H1 (cell line): ENCODE data around the gene OS9. TPM values are rescaled to one million over a fixed set of nuclear protein-coding genes. Genes with fewer than 3 reads are reported as not detected.

Experiments used
- CTCF ChIA-PET: fragments of 300-600 bp; sonication (Branson Sonifier 250); formaldehyde crosslinking; loops from one replicate; lab custom pipeline; 2021; ENCODE audit not compliant: partially characterized antibody; lab: Charles Lee
- POLR2A ChIA-PET: fragments of 300-600 bp; sonication (Branson Sonifier 250); formaldehyde crosslinking; loops from one replicate; lab custom pipeline; 2021; ENCODE audit warnings: inconsistent platforms; ENCODE audit not compliant: partially characterized antibody; lab: Charles Lee
- DNase-seq, 2 experiments: peaks; one replicate each; pipeline versions ENCODE4 v3.0.0 to v3.0.0-alpha.2; 2010 to 2022; ENCODE audit warnings: low spot score in 2 of 2, low read depth in 1 of 2, mixed read lengths in 1 of 2
- FAIRE-seq: peaks from 2 replicates; lab custom pipeline; 2011; peaks lifted over from hg19 to GRCh38; lab: Jason Lieb, UNC
- H2AFZ ChIP-seq: 2 replicates; pipeline ENCODE4 v1.8.1; 2012; ENCODE audit warnings: low read length, inconsistent platforms
- H2AK5ac ChIP-seq: 2 replicates; pipeline ENCODE4 v1.6.1; 2013; ENCODE audit warnings: low read depth, low read length
- H2BK120ac ChIP-seq: replicated peaks from 2 replicates; pipeline ENCODE3; 2013; ENCODE audit warnings: low read depth, low read length, inconsistent platforms
- H2BK12ac ChIP-seq: 2 replicates; pipeline ENCODE4 v1.6.1; 2013; ENCODE audit warnings: low read depth, low read length
- H2BK15ac ChIP-seq: 2 replicates; pipeline ENCODE4 v1.6.1; 2013; ENCODE audit warnings: low read length
- H2BK20ac ChIP-seq: 2 replicates; pipeline ENCODE4 v1.6.1; 2013; ENCODE audit warnings: low read length
- H2BK5ac ChIP-seq: 2 replicates; pipeline ENCODE4 v1.6.1; 2013; ENCODE audit warnings: low read depth, low read length
- H3K14ac ChIP-seq: 2 replicates; pipeline ENCODE4 v1.6.1; 2013; ENCODE audit warnings: inconsistent platforms; ENCODE audit not compliant: insufficient read length
- H3K18ac ChIP-seq: 2 replicates; pipeline ENCODE4 v1.6.1; 2013; ENCODE audit warnings: low read length; ENCODE audit errors: extremely low read depth
- H3K23ac ChIP-seq: 2 replicates; pipeline ENCODE4 v1.6.1; 2013; ENCODE audit warnings: inconsistent platforms; ENCODE audit not compliant: insufficient read length
- H3K23me2 ChIP-seq: 2 replicates; pipeline ENCODE4 v1.6.1; 2013; ENCODE audit warnings: low read depth, low read length
- H3K27ac ChIP-seq: 2 replicates; pipeline ENCODE4 v1.6.1; 2011; ENCODE audit warnings: low read depth, low read length, inconsistent platforms
- H3K27me3 ChIP-seq, 4 experiments: replicated peaks in 1 of 4; 1 replicate in 1 of 4; 2 replicates in 3 of 4; pipeline versions ENCODE4 v1.6.1 to v1.8.1; 2011 to 2013; ENCODE audit warnings: low read length in 3 of 4, mild to moderate bottlenecking in 3 of 4, inconsistent platforms in 2 of 4, mixed read lengths in 2 of 4, moderate library complexity in 1 of 4; ENCODE audit not compliant: control insufficient read depth in 3 of 4, insufficient read depth in 3 of 4; ENCODE audit errors: extremely low read depth in 1 of 4
- H3K36me3 ChIP-seq, 4 experiments: 2 replicates each; pipeline versions ENCODE4 v1.6.1 to v1.8.1; 2011 to 2013; ENCODE audit warnings: mild to moderate bottlenecking in 4 of 4, low read length in 3 of 4, moderate library complexity in 2 of 4, control low read depth in 1 of 4, inconsistent platforms in 1 of 4; ENCODE audit not compliant: insufficient read depth in 4 of 4, control insufficient read depth in 2 of 4
- H3K4ac ChIP-seq: replicated peaks from 2 replicates; pipeline ENCODE3; 2013; ENCODE audit warnings: low read length, low read depth, mixed read lengths, inconsistent platforms; ENCODE audit not compliant: insufficient read length
- H3K4me1 ChIP-seq, 4 experiments: replicated peaks in 1 of 4; 1 replicate in 1 of 4; 2 replicates in 3 of 4; pipeline versions ENCODE4 v1.6.1 to v1.8.1; 2011 to 2013; ENCODE audit warnings: low read length in 3 of 4, inconsistent platforms in 2 of 4, mixed read lengths in 1 of 4; ENCODE audit not compliant: insufficient read depth in 4 of 4, control insufficient read depth in 3 of 4
- H3K4me2 ChIP-seq, 2 experiments: 2 replicates each; pipeline versions ENCODE4 v1.6.1 to v1.8.1; 2011 to 2013; ENCODE audit warnings: low read depth in 2 of 2, low read length in 2 of 2, control low read depth in 1 of 2, inconsistent platforms in 1 of 2, mild to moderate bottlenecking in 1 of 2; ENCODE audit not compliant: insufficient read depth in 1 of 2
- H3K4me3 ChIP-seq, 4 experiments: fragments of 200-600, 300-600 bp in 1 of 4; sonication (generic), shearing (Covaris generic), sonication (Bioruptor Twin) in 1 of 4; 2 replicates each; pipeline versions ENCODE4 v1.5.1 to v1.8.1; 2011 to 2016; ENCODE audit warnings: low read length in 4 of 4, low read depth in 3 of 4, control low read depth in 2 of 4, inconsistent platforms in 2 of 4, mild to moderate bottlenecking in 2 of 4, mixed read lengths in 1 of 4, moderate library complexity in 1 of 4; ENCODE audit not compliant: insufficient read depth in 2 of 4; ENCODE audit errors: extremely low read depth in 1 of 4
- H3K56ac ChIP-seq: replicated peaks from 2 replicates; pipeline ENCODE3; 2013; ENCODE audit warnings: low read depth, mild to moderate bottlenecking, mixed read lengths, low read length, inconsistent platforms; ENCODE audit not compliant: insufficient read length
- H3K79me1 ChIP-seq: 2 replicates; pipeline ENCODE4 v1.6.1; 2013; ENCODE audit warnings: low read depth, low read length, control low read depth
- H3K79me2 ChIP-seq, 2 experiments: 2 replicates each; pipeline versions ENCODE4 v1.6.1 to v1.8.1; 2012 to 2013; ENCODE audit warnings: low read length in 2 of 2, mild to moderate bottlenecking in 2 of 2, inconsistent platforms in 1 of 2; ENCODE audit not compliant: insufficient read depth in 2 of 2, control insufficient read depth in 1 of 2
- H3K9ac ChIP-seq, 4 experiments: replicated peaks in 1 of 4; 1 replicate in 1 of 4; 2 replicates in 3 of 4; pipeline versions ENCODE4 v1.6.1 to v1.8.1; 2011 to 2013; ENCODE audit warnings: low read depth in 3 of 4, low read length in 3 of 4, control low read depth in 2 of 4, mild to moderate bottlenecking in 2 of 4, moderate library complexity in 2 of 4, inconsistent platforms in 1 of 4; ENCODE audit errors: extremely low read depth in 1 of 4
- H3K9me3 ChIP-seq, 2 experiments: 2 replicates each; pipeline versions ENCODE4 v1.6.1 to v1.8.1; 2012 to 2013; ENCODE audit warnings: mild to moderate bottlenecking in 2 of 2, moderate library complexity in 2 of 2, control low read depth in 1 of 2, inconsistent platforms in 1 of 2, low read depth in 1 of 2, low read length in 1 of 2, mixed read lengths in 1 of 2; ENCODE audit not compliant: insufficient read depth in 2 of 2
- H4K20me1 ChIP-seq, 2 experiments: replicated peaks in 1 of 2; 2 replicates each; pipeline versions ENCODE3 to v1.8.1; 2011 to 2013; ENCODE audit warnings: inconsistent platforms in 2 of 2, low read length in 2 of 2, mild to moderate bottlenecking in 1 of 2; ENCODE audit not compliant: insufficient read depth in 2 of 2, control insufficient read depth in 1 of 2
- H4K5ac ChIP-seq: 2 replicates; pipeline ENCODE4 v1.6.1; 2013; ENCODE audit warnings: low read length, low read depth, mixed read lengths, inconsistent platforms; ENCODE audit not compliant: insufficient read length
- H4K8ac ChIP-seq: 2 replicates; pipeline ENCODE4 v1.8.0; 2013; ENCODE audit warnings: mild to moderate bottlenecking, moderate library complexity, low read length, inconsistent platforms; ENCODE audit not compliant: insufficient read depth; ENCODE audit errors: extremely low read depth
- H4K91ac ChIP-seq: replicated peaks from 2 replicates; pipeline ENCODE3; 2013; ENCODE audit warnings: low read length, mixed read lengths, inconsistent platforms; ENCODE audit not compliant: insufficient read length
- ATF2 ChIP-seq: IDR thresholded peaks from 2 replicates; pipeline ENCODE4 v1.6.1; 2012; ENCODE audit warnings: low read length, inconsistent platforms
- POLR2A ChIP-seq, 2 experiments: IDR thresholded peaks; 1 replicate in 1 of 2; 2 replicates in 1 of 2; pipeline ENCODE4 v1.6.1; 2011; ENCODE audit warnings: low read depth in 2 of 2, low read length in 2 of 2, mild to moderate bottlenecking in 2 of 2; ENCODE audit errors: control extremely low read depth in 1 of 2
- WGBS, 2 experiments: shearing (Covaris generic) in 1 of 2; methylation state at CpG; one replicate each; pipeline versions ENCODE4 v1.1.6 to v1.1.7; 2013 to 2015; ENCODE audit warnings: low lambda C conversion rate in 2 of 2, mixed read lengths in 2 of 2, inconsistent platforms in 1 of 2, low coverage in 1 of 2, missing lambda C conversion rate in 1 of 2; ENCODE audit not compliant: insufficient replicate concordance in 2 of 2, insufficient coverage in 1 of 2, insufficient read length in 1 of 2; ENCODE audit errors: extremely low coverage in 1 of 2, missing lambda C conversion rate in 1 of 2; 5-methylcytosine and 5-hydroxymethylcytosine counted together
- polyA plus RNA-seq, 7 experiments: library from polyadenylated mRNA; depleted of rRNA in 3 of 7; stranded (reverse) in 5 of 7; unstranded in 2 of 7; fragments of >200 nt in 5 of 7; fragments of 200-250 nt in 2 of 7; gene quantifications; 1 replicate in 5 of 7; 2 replicates in 1 of 7; 4 replicates in 1 of 7; pipeline versions ENCODE4 v1.2.1 to v1.2.3, GENCODE V29; 2011 to 2013; ENCODE audit warnings: missing spikeins in 2 of 7, mixed read lengths in 2 of 7
- total RNA-seq: library from RNA; stranded (reverse); fragmentation: NEBNext Ultra II Directional; extraction: Animal tissue kit (Norgen Biotek cat#: 25700); gene quantifications from 2 replicates; pipeline ENCODE4 v1.2.1, GENCODE V29; 2021

Gene OS9
- total and polyA plus RNA-seq, 2 of the 8 experiments (the other 6 are each of a cell fraction or from before 2014, with no cell fraction given): 71.0 to 108 TPM

- Histone ChIP-seq H4K8ac (no peak overlapping the region), H3K27ac (peak overlapping the region; percentile 41; the same call in 1 of the 2 replicates), H3K36me3 (peaks cover 19 to 43% (median 32%) of the 10 kb centered on the region in 4 experiments), H2AFZ (no peak overlapping the region)
- FAIRE-seq: no peak
- TF ChIP-seq POLR2A (IDR thresholded peaks at IDR 0.05; ENCODE audit: control extremely low read depth in 1 of 2, low read depth in 2 of 2, low read length in 2 of 2): peak in 1 of 2 experiments; percentile 69; a peak in 1 of 3 replicates
- no peak for TF ChIP-seq ATF2
- TF ChIP-seq, all 59 proteins: peak for 1
- Histone ChIP-seq H2BK15ac (peak overlapping the region; percentile 53; the same call in 1 of the 2 replicates), H3K4me1 (peaks cover 0 to 5% (median 4%) of the 10 kb centered on the region in 4 experiments; a peak in 4 of 7 replicates), H3K79me2 (peaks cover under 1 to 4% of the 10 kb centered on the region in 2 experiments; a peak in 3 of 4 replicates), H3K56ac (no peak overlapping the region), H4K5ac (peak overlapping the region; percentile 47), H3K27me3 (peaks cover 3 to 15% (median 12%) of the 10 kb centered on the region in 4 experiments), H4K20me1 (peaks cover 0 to 2% of the 10 kb centered on the region in 2 experiments), H3K14ac (no peak overlapping the region), H2BK5ac (peak overlapping the region; percentile 76; the same call in 1 of the 2 replicates), H3K79me1 (peaks cover 9% of the 10 kb centered on the region), H3K23me2 (peaks cover 4% of the 10 kb centered on the region), H3K4me3 (peak overlapping the region; percentile 66 to 85 (median 74)), H3K4me2 (peak overlapping the region; percentile 91 to 97), H2BK12ac (peak overlapping the region; percentile 21; the same call in 1 of the 2 replicates), H2BK20ac (no peak overlapping the region), H3K18ac (peak overlapping the region; percentile 83; the same call in 1 of the 2 replicates), H3K9me3 (no peaks in the 10 kb centered on the region), H3K23ac (no peak overlapping the region), H2BK120ac (peak overlapping the region; percentile 39), H2AK5ac (0 out of 2 replicates have a peak overlapping the region, but pooled peaks have one; percentile 27), H3K9ac (peak overlapping the region in 3 of 4 experiments; percentile 41 to 86 (median 83); a peak in 6 of 7 replicates), H4K91ac (peak overlapping the region; percentile 56), H3K4ac (peak overlapping the region; percentile 57)
- 54% methylated on average over 8 of the region's 8 CpGs; no CpG with 5 or more reads in 1 of the 2 experiments for WGBS, 2 experiments
- DNase-seq: no peak
- ChIA-PET POLR2A (interaction anchor here (0.7 to 4.4 kb wide), 26 partner anchors 9 to 198 kb away, joined by 3 to 35 read pairs (median 4); partner anchors contain the start of genes ARHGEF25, CYP27B1, DCTN2 and EEF1AKMT3), CTCF (interaction anchor here (1.0 to 2.0 kb wide), 7 partner anchors 8 to 37 kb away, joined by 4 to 7 read pairs (median 5); partner anchors contain the start of gene TSFM)
Observed at GRCh38 chr12:57745485-57745881, 51.6 kb downstream of the OS9 start.
